GM12875 (cell line): ENCODE data around the gene PKD1.

Experiments used
- H3K4me3 ChIP-seq: one replicate; pipeline ENCODE4 v1.5.1; 2011; ENCODE audit warnings: low read depth, low read length, control low read depth
- CTCF ChIP-seq: IDR thresholded peaks from 2 replicates; pipeline ENCODE4 v1.5.1; 2011; ENCODE audit warnings: low read depth, mild to moderate bottlenecking, control low read depth, inconsistent platforms, low read length, moderate library complexity, borderline replicate concordance; ENCODE audit not compliant: insufficient read depth

The PKD1 gene

DNA sequence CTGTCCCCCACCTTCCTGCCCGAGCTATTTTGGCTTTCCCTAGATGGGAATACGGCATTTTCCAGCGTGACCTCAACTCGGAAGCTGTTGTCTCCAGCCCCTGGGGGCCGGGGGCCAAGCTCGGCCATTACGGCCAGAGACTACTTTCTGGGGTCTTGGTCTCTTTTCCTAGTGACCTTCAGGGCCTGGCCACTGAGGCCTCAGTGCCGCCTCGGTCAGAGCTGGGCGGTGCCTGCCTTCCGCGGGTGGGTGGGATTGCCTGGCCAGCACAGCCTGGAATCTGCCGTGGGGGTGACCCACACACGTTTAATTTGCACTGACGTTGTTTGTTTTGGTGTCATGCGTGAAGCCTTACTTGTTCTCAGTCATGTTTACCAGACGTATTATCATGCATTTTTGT lies 58.7 kb downstream of the PKD1 start:
- H3K4me3 ChIP-seq, result no peak overlapping the region
- no peak for TF ChIP-seq CTCF

- TF ChIP-seq CTCF, result no peak
- H3K4me3 ChIP-seq, result no peak overlapping the region
Measured at GRCh38 chr16:2076072-2076865, 59.4 kb downstream of the PKD1 start.

- no peak overlapping the region for H3K4me3 ChIP-seq
- no peak for TF ChIP-seq CTCF
Measured at GRCh38 chr16:2075631-2076030, 60.1 kb downstream of the PKD1 start.

- no peak overlapping the region for H3K4me3 ChIP-seq
- no peak for TF ChIP-seq CTCF
Measured at GRCh38 chr16:2074071-2074470, 61.6 kb downstream of the PKD1 start.

GRCh38 chr16:2072926-2073325 lies 62.8 kb downstream of the PKD1 start:
- TF ChIP-seq CTCF, result no peak
- H3K4me3 ChIP-seq, result no peak overlapping the region

DNA sequence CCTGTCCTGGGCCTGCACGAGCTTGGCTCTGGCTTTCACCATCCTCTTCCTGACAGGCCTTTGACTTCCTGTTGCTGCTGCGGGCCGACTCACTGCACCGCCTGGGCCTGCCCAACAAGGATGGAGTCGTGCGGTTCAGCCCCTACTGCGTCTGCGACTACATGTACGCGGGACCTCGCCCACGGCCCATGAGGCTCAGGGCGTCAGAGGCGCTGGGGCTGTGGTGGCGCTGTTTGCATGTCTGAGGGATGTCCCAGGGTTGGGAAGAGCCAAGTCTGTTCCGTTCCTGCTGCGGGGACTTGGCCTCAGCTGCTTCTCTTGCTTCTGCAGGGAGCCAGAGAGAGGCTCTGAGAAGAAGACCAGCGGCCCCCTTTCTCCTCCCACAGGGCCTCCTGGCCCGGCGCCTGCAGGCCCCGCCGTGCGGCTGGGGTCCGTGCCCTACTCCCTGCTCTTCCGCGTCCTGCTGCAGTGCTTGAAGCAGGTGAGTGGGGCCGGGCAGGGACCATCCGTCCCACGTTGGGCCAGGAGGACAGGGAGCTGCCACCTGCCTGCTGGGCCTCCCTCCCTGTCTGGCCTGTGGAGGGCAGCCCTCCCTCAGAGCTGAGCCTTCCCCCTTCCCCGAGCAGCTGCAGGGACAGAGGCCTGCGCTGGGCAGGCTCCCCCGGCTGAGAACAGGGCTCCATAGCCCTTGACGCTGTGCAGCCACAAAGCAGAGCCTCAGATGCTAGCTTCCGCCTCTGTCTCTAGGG lies 64.1 kb downstream of the PKD1 start:
- TF ChIP-seq CTCF, result no peak
- H3K4me3 ChIP-seq, result no peak overlapping the region
